Middle frontal gyrus (tissue), 1 donor: ENCODE measurements around the gene CD34.
A peak's percentile ranks its signal among the peaks of the same experiment; 100 is the strongest.
"Not testable (repeated sequence)": the region's sequence is repeated elsewhere in the genome, so short reads cannot be mapped to it uniquely, and the experiment has no call there.

Experiments
- DNase-seq: peaks from one replicate; pipeline ENCODE4 v3.0.0-alpha.2; 2015; ENCODE audit warnings: low spot score; ENCODE audit errors: extremely low spot score

CD34 gene

GRCh38 chr1:207901041-207901653 lies 9.8 kb downstream of the CD34 start:
- DNase-seq = no peak

DNA sequence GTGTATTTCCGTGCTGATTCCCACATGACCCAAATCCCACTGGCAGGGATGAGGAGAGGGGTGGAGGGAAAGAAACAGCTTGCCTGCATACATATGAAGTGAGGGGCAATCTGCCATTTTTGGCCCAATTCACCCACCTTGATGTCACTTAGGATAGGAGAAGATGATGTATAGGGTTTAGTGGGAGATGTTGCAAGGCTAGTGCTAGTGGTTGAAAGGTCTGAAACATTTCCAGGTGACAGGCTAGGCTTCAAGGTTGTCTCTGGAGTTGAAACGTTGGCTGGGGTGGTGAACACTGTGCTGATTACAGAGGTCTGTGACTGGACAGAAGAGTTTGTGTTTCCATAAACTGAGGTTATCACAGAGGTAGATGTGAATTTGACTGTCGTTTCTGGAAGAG lies 12.1 kb downstream of the CD34 start:
- no peak for DNase-seq

- no peak for DNase-seq
Observed at GRCh38 chr1:207898260-207898659, 12.7 kb downstream of the CD34 start.

- DNase-seq = no peak
Observed at GRCh38 chr1:207897188-207897587, 13.7 kb downstream of the CD34 start.

DNA sequence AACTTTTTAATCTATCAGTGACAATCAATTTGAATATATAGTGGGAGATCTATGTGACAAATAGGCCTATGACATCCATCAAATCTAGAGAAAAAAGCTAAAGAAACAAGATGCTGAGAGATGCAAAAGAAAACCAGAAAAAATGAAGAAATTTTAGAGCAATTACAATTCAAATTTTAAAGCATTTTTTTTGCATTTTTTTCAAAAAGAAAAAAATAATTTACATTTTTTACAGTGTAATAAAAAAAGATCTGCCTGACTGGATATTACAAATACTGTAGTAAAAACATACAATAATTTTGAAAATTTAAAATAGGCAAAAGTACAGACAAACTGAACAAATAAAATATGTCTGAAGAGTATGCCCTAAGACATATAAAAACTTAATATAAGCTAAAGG lies 14.4 kb downstream of the CD34 start:
- DNase-seq = no peak

GRCh38 chr1:207894704-207895103 lies 16.2 kb downstream of the CD34 start:
- no peak for DNase-seq

- DNase-seq = no peak
Observed at GRCh38 chr1:207893737-207894582, 17.0 kb downstream of the CD34 start.

DNA sequence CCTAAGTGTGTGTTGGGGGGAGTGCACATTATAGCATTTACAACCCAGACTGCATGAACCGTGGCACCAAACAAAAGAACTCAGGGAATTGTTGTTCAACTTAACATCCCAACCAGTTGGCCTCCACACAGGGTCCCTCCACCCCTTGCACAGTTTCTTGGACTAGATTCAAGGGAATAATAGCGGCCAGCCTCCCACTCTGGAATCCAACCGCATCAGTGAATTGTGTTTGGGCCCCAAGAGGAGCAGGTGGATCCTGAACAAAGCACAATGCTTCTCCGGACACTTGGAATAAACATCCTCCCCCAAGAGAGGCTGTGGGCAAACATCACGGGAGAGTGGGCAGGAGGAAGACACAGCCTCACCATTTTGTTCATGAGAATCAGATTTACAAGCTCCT lies 18.2 kb downstream of the CD34 start:
- no peak for DNase-seq

DNA sequence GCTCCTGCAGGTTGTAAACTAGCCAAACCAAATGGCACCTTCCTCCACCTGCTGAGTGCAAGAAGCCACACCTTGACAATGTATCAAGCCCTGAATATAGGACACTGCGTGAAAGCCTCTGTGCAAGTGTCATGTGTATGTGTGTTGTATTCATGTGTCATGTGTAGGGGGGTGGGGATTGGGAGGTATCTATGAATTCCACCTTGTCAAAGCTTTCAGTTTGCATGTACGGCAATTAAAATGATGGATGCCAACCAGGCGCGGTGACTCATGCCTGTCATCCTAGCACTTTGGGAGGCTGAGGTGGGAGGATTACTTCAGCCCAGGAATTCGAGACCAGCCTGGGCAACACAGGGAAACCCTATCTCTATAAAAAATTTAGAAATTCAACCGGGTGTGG lies 19.8 kb downstream of the CD34 start:
- DNase-seq = no peak

GRCh38 chr1:207890136-207890738 lies 20.7 kb downstream of the CD34 start:
- no peak for DNase-seq

DNA sequence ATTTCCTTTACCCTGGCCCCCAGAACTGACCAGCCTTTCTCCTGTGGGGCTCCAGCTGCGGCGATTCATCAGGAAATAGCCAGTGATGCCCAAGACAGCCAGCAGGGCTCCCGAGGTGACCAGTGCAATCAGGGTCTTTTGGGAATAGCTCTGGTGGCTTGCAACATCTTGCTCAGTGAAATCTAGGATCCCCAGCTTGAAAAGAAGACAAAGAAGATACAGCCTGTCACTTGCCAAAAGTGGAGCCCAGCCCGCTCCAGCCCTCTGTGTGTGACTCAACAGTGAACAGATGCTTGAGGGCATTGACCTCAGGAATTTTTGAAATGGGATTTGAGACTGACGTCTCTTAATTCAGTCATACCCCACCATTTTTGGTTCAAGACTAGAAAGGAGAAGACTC lies 22.3 kb downstream of the CD34 start:
- no peak for DNase-seq

GRCh38 chr1:207887542-207888201 lies 23.3 kb downstream of the CD34 start:
- DNase-seq = no peak

DNA sequence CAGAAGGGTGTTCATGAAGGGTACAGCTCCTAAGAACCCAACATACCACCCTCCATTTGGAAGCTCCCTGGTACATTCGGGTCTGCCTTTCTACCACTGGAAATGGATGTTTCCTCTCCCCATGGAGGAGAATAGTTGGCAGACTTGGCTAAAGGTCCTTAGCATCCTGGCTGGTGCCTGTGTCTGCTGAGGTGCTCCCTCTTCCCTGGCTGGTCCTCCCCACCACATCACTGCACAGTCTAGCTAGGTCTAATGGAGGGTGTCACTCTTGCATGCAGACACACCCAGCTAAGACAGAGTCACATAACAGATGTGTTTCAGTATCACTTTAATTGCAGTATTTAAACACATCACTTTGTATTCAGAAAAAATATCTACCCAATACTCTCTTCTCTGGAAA lies 24.7 kb downstream of the CD34 start:
- no peak for DNase-seq

GRCh38 chr1:207885129-207886032 lies 25.5 kb downstream of the CD34 start:
- peak; percentile 82 for DNase-seq

GRCh38 chr1:207884266-207885029 lies 26.5 kb downstream of the CD34 start:
- no peak for DNase-seq

DNA sequence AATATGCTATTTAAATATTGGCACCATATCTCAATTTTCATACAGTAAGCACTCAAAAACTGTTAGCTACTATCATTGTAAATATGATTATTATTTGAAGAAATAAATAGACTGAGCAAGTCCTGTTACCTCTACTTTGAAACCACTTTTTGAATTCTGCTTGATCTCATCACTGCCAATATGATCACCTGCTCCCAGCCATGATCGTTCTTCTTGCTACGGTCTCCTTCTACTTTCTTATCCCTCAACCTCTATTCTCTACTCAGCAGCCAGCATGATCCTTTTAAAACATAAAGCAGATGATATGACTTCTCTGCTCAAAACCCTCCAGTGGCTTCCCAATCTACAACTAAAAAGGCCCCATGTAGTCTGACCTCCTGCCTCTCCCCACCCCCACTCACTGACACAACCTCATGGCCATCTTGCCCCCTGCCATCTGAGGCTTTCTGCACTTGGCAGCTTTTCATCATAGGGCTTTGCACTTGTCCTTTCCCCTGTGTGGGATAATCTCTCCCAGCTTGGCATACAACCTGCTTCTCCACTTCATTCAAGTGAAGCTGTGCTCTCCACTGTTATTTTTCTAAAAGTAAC lies 27.2 kb downstream of the CD34 start:
- DNase-seq = no peak

GRCh38 chr1:207883104-207883651 lies 27.7 kb downstream of the CD34 start:
- no peak for DNase-seq

GRCh38 chr1:207882692-207883091 lies 28.2 kb downstream of the CD34 start:
- no peak for DNase-seq

DNA sequence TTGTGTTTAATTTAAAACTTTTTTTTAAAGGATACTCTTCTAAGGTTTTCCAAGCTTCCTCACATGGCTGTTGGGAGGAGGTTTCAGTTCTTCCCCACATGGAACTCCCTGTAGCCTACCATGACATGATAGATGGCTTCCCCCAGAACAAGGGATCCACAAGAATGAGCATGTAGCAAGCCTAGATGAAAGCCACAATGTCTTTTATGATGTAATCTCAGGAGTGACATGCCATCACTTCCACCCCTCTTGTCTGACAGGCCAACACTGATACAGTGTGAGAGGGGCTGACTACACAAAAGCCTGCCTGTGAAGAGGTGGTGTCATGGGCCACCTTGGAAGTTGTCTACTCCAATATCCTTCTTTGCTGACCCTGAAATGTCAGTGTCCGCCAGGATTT lies 32.0 kb downstream of the CD34 start:
- DNase-seq = no peak

DNA sequence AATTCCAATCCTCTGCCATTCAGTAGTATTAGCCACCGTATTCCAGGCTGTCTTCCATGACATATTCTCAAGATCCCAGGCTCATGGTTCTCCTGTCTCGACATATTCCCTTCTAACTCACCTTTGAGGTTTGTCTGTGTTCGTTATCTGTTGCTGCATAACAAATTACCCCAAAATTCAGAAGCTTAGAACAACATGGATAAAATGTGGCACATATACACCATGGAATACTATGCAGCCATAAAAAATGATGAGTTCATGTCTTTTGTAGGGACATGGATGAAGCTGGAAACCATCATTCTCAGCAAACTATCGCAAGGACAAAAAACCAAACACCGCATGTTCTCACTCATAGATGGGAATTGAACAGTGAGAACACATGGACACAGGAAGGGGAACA lies 33.0 kb downstream of the CD34 start:
- not testable (repeated sequence) for DNase-seq
